Right cardiac atrium (tissue), 5 donors: Measurements from ENCODE around the gene SIPA1L3. TPM values are rescaled to one million over a fixed set of nuclear protein-coding genes. Genes with fewer than 3 reads are reported as not detected.
"Not testable (repeated sequence)": the region's sequence is repeated elsewhere in the genome, so short reads cannot be mapped to it uniquely, and the experiment has no call there.

Source experiments
- ATAC-seq, 2 donors: fragments of 200-7000 bp; cut with Tn5 transposase; one replicate each; pipeline versions ENCODE4 v1.8.0 to v1.9.1; 2020; ENCODE audit warnings: moderate library complexity in 2 of 2, mild to moderate bottlenecking in 1 of 2
- DNase-seq, 3 donors: peaks; one replicate each; pipeline ENCODE4 v3.0.0-alpha.2; 2020
- H3K27ac ChIP-seq: one replicate; pipeline ENCODE4 v1.5.1; 2013; ENCODE audit warnings: mild to moderate bottlenecking, low read length, control low read depth, moderate library complexity
- H3K27me3 ChIP-seq: one replicate; pipeline ENCODE4 v1.6.1; 2013; ENCODE audit not compliant: control insufficient read depth, insufficient read depth
- H3K4me1 ChIP-seq: one replicate; pipeline ENCODE4 v1.6.1; 2013; ENCODE audit warnings: low read length; ENCODE audit not compliant: control insufficient read depth, insufficient read depth
- H3K4me3 ChIP-seq: one replicate; pipeline ENCODE4 v1.5.1; 2013; ENCODE audit warnings: low read length, control low read depth
- H3K9me3 ChIP-seq: one replicate; pipeline ENCODE4 v1.6.1; 2013; ENCODE audit warnings: low read length; ENCODE audit not compliant: control insufficient read depth
- WGBS: extraction: QIAGEN DNeasy Blood & Tissue Kit; methylation state at CpG from one replicate; pipeline ENCODE4 v1.1.7; 2013; 5-methylcytosine and 5-hydroxymethylcytosine counted together
- intact Hi-C, 4 donors: fragments of 100-400 bp; cut with DNase I; formaldehyde crosslinking; loops; one replicate each; pipeline versions ENCODE4 v1.11.0 to v1.14.0; 2022 to 2023
- polyA plus RNA-seq: library from polyadenylated mRNA; stranded (reverse); fragments of 200-250 nt; gene quantifications from one replicate; pipeline ENCODE4 v1.2.3, GENCODE V29; 2013
- total RNA-seq, 4 donors: library from RNA; stranded (reverse); fragmentation: NEBNext Ultra II Directional; extraction: Animal tissue kit (Norgen Biotek cat#: 25700); gene quantifications; one replicate each; pipeline ENCODE4 v1.2.1, GENCODE V29; 2021
- donor health status: healthy with polysubstance abuse.
- donor health status: DM: no; HTN: yes; CAD: no.
- donor health status: DM: no; HTN: no; CAD: no.
- donor health status: DM: no; HTN: yes; CAD: no; lungs with severe emphysema.
- donor health status: DM: yes; HTN: yes; CAD: no.

The SIPA1L3 gene
- total and polyA plus RNA-seq, 5 donors, result 7.5 to 19.8 (median 10.2) TPM

- Histone ChIP-seq H3K27me3 (no peaks in the 10 kb centered on the region), H3K4me3 (peak overlapping the region; percentile 45), H3K27ac (no peak overlapping the region), H3K9me3 (no peaks in the 10 kb centered on the region), H3K4me1 (no peaks in the 10 kb centered on the region)
- WGBS, result 10% methylated on average over 13 of the region's 13 CpGs
- ATAC-seq (no peak), DNase-seq (no peak)
- intact Hi-C loops, result loop anchor here in 2 of 4 donors (5.0 to 10.0 kb wide), 2 partner anchors 71 to 79 kb away; no protein-coding TSS in a partner anchor
These were observed 316.6 kb downstream of the SIPA1L3 start for GRCh38 chr19:38223617-38224013.

- Histone ChIP-seq H3K27me3 (no peaks in the 10 kb centered on the region), H3K9me3 (no peaks in the 10 kb centered on the region), H3K27ac (no peak within 1 kb of the TSS), H3K4me1 (no peaks in the 10 kb centered on the region), H3K4me3 (peak within 1 kb of the TSS; percentile 45)
- 4% methylated on average over 61 of the region's 61 CpGs for WGBS
- peak; percentile 52 to 80 (median 76) for DNase-seq
- ATAC-seq, result peak; percentile 77 to 78
- intact Hi-C loops, result loop anchor here in 2 of 4 donors (5.0 to 10.0 kb wide), 2 partner anchors 72 to 79 kb away; no protein-coding TSS in a partner anchor
These were observed 317.2 kb downstream of the SIPA1L3 start, which contains the start of gene DPF1 for GRCh38 chr19:38224014-38224862. Gene DPF1, minus strand, starts transcription at chr19:38224222. Its CDS starts 80 bp downstream, at chr19:38224142.

GRCh38 chr19:38224863-38225218 lies 317.8 kb downstream of the SIPA1L3 start:
- DNase-seq, result peak in 1 of 3 donors; percentile 3
- WGBS, result 94% methylated on average over 6 of the region's 6 CpGs
- H3K27me3 ChIP-seq, ATAC-seq, H3K4me3 ChIP-seq, H3K27ac ChIP-seq, H3K4me1 ChIP-seq, H3K9me3 ChIP-seq: not testable (repeated sequence)
- intact Hi-C loops, result loop anchor here in 2 of 4 donors (5.0 to 10.0 kb wide), 2 partner anchors 73 to 80 kb away; no protein-coding TSS in a partner anchor

GRCh38 chr19:38227287-38228004 lies 320.4 kb downstream of the SIPA1L3 start:
- ATAC-seq (no peak), DNase-seq (no peak)
- Histone ChIP-seq H3K9me3 (no peaks in the 10 kb centered on the region), H3K4me3 (no peak overlapping the region), H3K27ac (no peak overlapping the region), H3K27me3 (no peaks in the 10 kb centered on the region), H3K4me1 (no peaks in the 10 kb centered on the region)
- intact Hi-C loops, result loop anchor here in 1 of 4 donors (10.0 kb wide), 1 partner anchor 83 kb away; no protein-coding TSS in a partner anchor
- WGBS, result 75% methylated on average over 11 of the region's 11 CpGs

- Histone ChIP-seq H3K4me3 (no peak overlapping the region), H3K9me3 (no peaks in the 10 kb centered on the region), H3K27ac (no peak overlapping the region), H3K27me3 (no peaks in the 10 kb centered on the region), H3K4me1 (no peaks in the 10 kb centered on the region)
- no peak for DNase-seq
- intact Hi-C loops, result loop anchor here in 1 of 4 donors (10.0 kb wide), 1 partner anchor 83 kb away; no protein-coding TSS in a partner anchor
- WGBS, result 29% methylated on average over 16 of the region's 16 CpGs
- no peak for ATAC-seq
These were observed 321.0 kb downstream of the SIPA1L3 start for GRCh38 chr19:38228005-38228377.

GRCh38 chr19:38228491-38229439 lies 321.8 kb downstream of the SIPA1L3 start:
- H3K4me1 ChIP-seq, result no peaks in the 10 kb centered on the region
- no peak for ATAC-seq
- no peaks in the 10 kb centered on the region for H3K27me3 ChIP-seq
- DNase-seq, result no peak
- intact Hi-C loops, result loop anchor here in 1 of 4 donors (10.0 kb wide), 1 partner anchor 84 kb away; no protein-coding TSS in a partner anchor
- WGBS, result under 1% methylated on average over 79 of the region's 80 CpGs
- H3K9me3 ChIP-seq, result no peaks in the 10 kb centered on the region
- peak overlapping the region; percentile 27 for H3K4me3 ChIP-seq
- no peak overlapping the region for H3K27ac ChIP-seq

- ATAC-seq (peak; percentile 81 to 84), DNase-seq (peak; percentile 67 to 86 (median 81))
- under 1% methylated on average over 54 of the region's 54 CpGs for WGBS
- Histone ChIP-seq H3K4me3 (peak overlapping the region; percentile 27), H3K27ac (no peak overlapping the region), H3K4me1 (no peaks in the 10 kb centered on the region), H3K9me3 (no peaks in the 10 kb centered on the region), H3K27me3 (no peaks in the 10 kb centered on the region)
- intact Hi-C loops, result loop anchor here in 3 of 4 donors (5.0 to 10.0 kb wide), 2 partner anchors 85 to 327 kb away; no protein-coding TSS in a partner anchor
These were observed 322.6 kb downstream of the SIPA1L3 start for GRCh38 chr19:38229585-38230073.

GRCh38 chr19:38230506-38231133 lies 323.6 kb downstream of the SIPA1L3 start:
- WGBS, result 64% methylated on average over 3 of the region's 3 CpGs
- H3K27me3 ChIP-seq, ATAC-seq, H3K9me3 ChIP-seq, H3K27ac ChIP-seq, DNase-seq, H3K4me3 ChIP-seq, H3K4me1 ChIP-seq: not testable (repeated sequence)
- intact Hi-C loops, result loop anchor here in 2 of 4 donors (5.0 to 10.0 kb wide), 2 partner anchors 86 to 328 kb away; no protein-coding TSS in a partner anchor

- no peak for DNase-seq
- no peaks in the 10 kb centered on the region for H3K27me3 ChIP-seq
- 89% methylated on average over 7 of the region's 7 CpGs for WGBS
These were observed 324.9 kb downstream of the SIPA1L3 start for GRCh38 chr19:38231918-38232317.

More at GRCh38 chr19:38231918-38232317, 324.9 kb downstream of the SIPA1L3 start:
- H3K4me1 ChIP-seq, result no peaks in the 10 kb centered on the region
- no peaks in the 10 kb centered on the region for H3K9me3 ChIP-seq
- intact Hi-C loops, result loop anchor here in 2 of 4 donors (5.0 to 10.0 kb wide), 2 partner anchors 87 to 330 kb away; no protein-coding TSS in a partner anchor
- no peak overlapping the region for H3K27ac ChIP-seq
- no peak overlapping the region for H3K4me3 ChIP-seq
- ATAC-seq, result no peak
